LHCN-M2 (cell line): ENCODE data around the gene KCNMA1. TPM values are rescaled to one million over a fixed set of nuclear protein-coding genes. Genes with fewer than 3 reads are reported as not detected.
"Not testable (repeated sequence)": the region's sequence is repeated elsewhere in the genome, so short reads cannot be mapped to it uniquely, and the experiment has no call there.

Experiments
- DNase-seq: peaks from one replicate; pipeline ENCODE4 v3.0.0-alpha.2; 2012; ENCODE audit warnings: low read depth
- total RNA-seq: library from RNA; depleted of rRNA; stranded (reverse); fragments of >200 nt; gene quantifications from 2 replicates; pipeline ENCODE4 v1.2.3, GENCODE V29; 2014

KCNMA1 gene
- total RNA-seq, 1 experiment from 2014 or later = 28.6 TPM

- peak; percentile 87 for DNase-seq
These were observed 50.7 kb downstream of the KCNMA1 start for GRCh38 chr10:77586719-77587415.

- no peak for DNase-seq
These were observed 52.7 kb downstream of the KCNMA1 start for GRCh38 chr10:77584938-77585337.

- DNase-seq = no peak
These were observed 54.1 kb downstream of the KCNMA1 start for GRCh38 chr10:77583527-77583926.

GRCh38 chr10:77582710-77583115, 54.9 kb downstream of the KCNMA1 start:
- DNase-seq = peak; percentile 76

GRCh38 chr10:77581738-77582137, 55.9 kb downstream of the KCNMA1 start:
- no peak for DNase-seq

GRCh38 chr10:77580482-77580881, 57.1 kb downstream of the KCNMA1 start:
- no peak for DNase-seq

- DNase-seq = peak; percentile 69
These were observed 58.9 kb downstream of the KCNMA1 start for GRCh38 chr10:77578583-77579227.

- no peak for DNase-seq
These were observed 59.9 kb downstream of the KCNMA1 start for GRCh38 chr10:77577666-77578229.

GRCh38 chr10:77576444-77577032, 61.1 kb downstream of the KCNMA1 start:
- DNase-seq = no peak

- DNase-seq = no peak
These were observed 61.6 kb downstream of the KCNMA1 start for GRCh38 chr10:77576007-77576367.

- DNase-seq = no peak
These were observed 62.2 kb downstream of the KCNMA1 start for GRCh38 chr10:77575271-77576006.

- DNase-seq = no peak
These were observed 63.2 kb downstream of the KCNMA1 start for GRCh38 chr10:77574438-77574837.

- not testable (repeated sequence) for DNase-seq
These were observed 65.1 kb downstream of the KCNMA1 start for GRCh38 chr10:77572520-77572919.

- no peak for DNase-seq
These were observed 66.1 kb downstream of the KCNMA1 start for GRCh38 chr10:77571490-77571889.

- no peak for DNase-seq
These were observed 70.6 kb downstream of the KCNMA1 start for GRCh38 chr10:77566914-77567566.

- peak; percentile 69 for DNase-seq
These were observed 71.4 kb downstream of the KCNMA1 start for GRCh38 chr10:77566236-77566635.

- no peak for DNase-seq
These were observed 72.0 kb downstream of the KCNMA1 start for GRCh38 chr10:77565590-77566023.

GRCh38 chr10:77564731-77565589, 72.6 kb downstream of the KCNMA1 start:
- DNase-seq = peak; percentile 93

- no peak for DNase-seq
These were observed 73.9 kb downstream of the KCNMA1 start for GRCh38 chr10:77563638-77564270.

GRCh38 chr10:77562742-77563141, 74.9 kb downstream of the KCNMA1 start:
- DNase-seq = no peak
